Measurements from ENCODE around the gene PTPRO.

The PTPRO gene

DNA sequence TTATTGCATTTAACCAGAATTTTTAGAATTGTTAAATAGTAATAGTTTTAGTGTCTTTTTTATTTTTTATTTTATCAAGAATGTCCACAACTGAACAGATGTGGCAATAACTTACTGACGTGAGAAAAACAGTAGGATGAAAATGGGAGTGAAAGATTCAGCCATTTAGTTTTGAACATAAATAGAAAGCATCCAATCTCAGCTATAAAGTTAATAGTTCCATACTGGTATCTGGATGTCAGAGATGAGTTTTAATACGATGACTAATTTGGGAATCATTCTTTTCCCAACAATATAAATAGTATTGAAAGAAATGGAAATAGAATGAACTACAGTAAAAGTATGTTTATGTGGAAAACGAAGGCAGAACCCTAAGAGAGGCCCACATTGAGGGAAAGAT, 307.5 kb downstream of the PTPRO start:
- H3K4me3 ChIP-seq (ENCODE audit: low read depth, low read length): no peak overlapping the region
- TF ChIP-seq, protein P1, sequence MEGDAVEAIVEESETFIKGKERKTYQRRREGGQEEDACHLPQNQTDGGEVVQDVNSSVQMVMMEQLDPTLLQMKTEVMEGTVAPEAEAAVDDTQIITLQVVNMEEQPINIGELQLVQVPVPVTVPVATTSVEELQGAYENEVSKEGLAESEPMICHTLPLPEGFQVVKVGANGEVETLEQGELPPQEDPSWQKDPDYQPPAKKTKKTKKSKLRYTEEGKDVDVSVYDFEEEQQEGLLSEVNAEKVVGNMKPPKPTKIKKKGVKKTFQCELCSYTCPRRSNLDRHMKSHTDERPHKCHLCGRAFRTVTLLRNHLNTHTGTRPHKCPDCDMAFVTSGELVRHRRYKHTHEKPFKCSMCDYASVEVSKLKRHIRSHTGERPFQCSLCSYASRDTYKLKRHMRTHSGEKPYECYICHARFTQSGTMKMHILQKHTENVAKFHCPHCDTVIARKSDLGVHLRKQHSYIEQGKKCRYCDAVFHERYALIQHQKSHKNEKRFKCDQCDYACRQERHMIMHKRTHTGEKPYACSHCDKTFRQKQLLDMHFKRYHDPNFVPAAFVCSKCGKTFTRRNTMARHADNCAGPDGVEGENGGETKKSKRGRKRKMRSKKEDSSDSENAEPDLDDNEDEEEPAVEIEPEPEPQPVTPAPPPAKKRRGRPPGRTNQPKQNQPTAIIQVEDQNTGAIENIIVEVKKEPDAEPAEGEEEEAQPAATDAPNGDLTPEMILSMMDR (IDR thresholded peaks at IDR 0.05; ENCODE audit: low read depth, low read length): no peak

DNA sequence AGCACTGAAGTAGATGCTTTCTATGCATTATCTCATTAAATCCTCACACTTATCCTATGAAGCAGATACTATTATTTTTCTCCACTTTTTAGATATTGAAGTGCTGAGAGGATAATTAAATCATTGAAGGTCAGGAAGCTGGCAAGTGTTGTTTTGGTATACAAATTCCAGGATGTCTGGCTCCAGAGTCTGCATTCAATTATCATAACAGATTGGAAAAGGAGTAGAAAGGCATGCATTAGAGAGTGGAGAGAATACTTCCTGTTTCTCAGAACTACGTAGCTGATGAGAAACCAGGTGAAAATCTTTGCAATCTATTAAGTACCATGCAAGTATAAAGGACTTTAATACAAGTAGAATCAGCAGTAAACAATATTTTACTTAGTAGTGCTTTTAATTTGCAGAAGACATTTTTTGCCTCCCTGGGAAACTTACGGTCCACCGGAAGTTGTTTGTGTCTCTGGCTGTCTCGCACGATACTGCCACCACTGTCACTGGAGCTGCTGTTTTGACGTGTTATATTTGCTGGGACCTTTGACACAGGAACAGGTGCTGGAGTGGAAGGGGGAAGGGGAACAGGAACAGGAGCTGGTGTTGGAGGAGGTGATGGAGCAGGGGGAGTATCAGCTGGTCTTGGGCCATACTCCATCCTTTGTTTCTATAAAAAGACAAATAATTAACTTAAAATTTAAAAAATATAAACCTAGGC, 308.9 kb downstream of the PTPRO start:
- no peak overlapping the region for H3K4me3 ChIP-seq (ENCODE audit: low read depth, low read length)
- TF ChIP-seq, protein P1 (IDR thresholded peaks at IDR 0.05; ENCODE audit: low read depth, low read length): no peak

DNA sequence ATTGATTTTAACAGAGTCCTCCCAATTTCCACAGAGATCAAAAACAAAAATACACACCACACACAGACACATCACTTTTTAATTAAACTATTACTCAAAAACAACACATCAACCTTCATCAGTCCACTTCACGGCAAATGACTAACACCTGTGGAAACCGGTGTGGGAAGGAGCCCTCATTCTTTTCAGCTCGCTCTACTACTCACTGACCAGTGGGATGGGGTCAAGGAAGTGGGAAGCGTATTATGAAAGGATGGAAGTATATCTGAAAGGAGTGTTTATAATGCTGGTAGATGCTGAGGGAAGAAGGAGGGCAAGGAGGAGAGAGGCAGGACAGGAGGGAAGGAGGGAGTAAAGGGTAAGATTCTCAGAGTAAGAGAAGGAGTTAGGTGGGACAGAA, 310.4 kb downstream of the PTPRO start:
- H3K4me3 ChIP-seq (ENCODE audit: low read depth, low read length): no peak overlapping the region
- TF ChIP-seq, protein P1 (IDR thresholded peaks at IDR 0.05; ENCODE audit: low read depth, low read length): no peak

DNA sequence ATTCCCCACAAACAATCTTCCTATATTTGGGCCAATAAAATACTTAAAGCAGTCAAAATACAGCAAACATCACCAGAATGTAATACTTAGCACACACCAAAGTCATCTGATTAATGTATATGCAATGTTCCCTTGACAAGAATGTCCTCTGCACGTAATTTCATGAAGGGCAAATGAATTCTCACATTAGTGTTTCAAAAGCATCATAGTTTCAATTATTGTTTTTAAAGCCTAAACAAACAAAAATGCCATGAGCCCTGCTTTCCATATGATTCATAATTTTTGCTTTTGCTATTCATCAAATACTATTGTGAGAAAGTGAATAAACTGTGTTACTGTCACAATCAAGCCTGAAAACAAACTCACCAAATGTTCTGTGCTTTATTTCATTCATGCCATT, 310.9 kb downstream of the PTPRO start:
- TF ChIP-seq, protein P1 (IDR thresholded peaks at IDR 0.05; ENCODE audit: low read depth, low read length): no peak
- H3K4me3 ChIP-seq (ENCODE audit: low read depth, low read length): no peak overlapping the region

DNA sequence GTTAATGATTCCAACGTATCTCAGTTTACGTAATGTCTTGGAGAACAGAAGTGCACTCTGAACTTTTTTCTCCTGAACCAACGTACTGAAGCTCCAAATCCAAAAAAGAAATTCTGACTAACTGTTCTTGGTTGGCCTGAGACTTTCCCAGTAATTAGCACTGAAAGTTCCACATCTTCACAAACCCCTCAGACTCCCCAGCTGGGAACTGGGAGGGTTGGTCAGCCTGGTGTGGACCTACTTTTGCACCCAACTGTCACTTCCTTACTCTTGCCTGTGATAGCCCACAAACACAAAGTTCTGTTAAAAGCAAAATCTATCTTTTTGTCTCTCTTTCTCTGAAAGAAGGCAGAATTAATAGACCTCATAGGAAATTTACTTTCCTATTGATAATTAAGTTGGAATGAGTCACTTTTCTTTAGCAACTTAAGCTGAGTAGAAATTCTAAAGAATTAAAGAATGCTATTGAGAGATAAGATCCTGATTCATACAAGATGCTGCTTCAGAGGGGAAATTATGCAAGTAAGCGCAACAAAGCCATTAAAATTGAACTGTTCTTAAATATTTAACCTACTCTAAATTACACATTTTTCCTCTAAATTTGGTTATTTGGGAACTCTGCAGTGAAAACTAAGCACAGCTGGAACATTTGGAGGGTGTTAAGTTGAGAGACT, 311.8 kb downstream of the PTPRO start:
- H3K4me3 ChIP-seq (ENCODE audit: low read depth, low read length): no peak overlapping the region
- TF ChIP-seq, protein P1 (IDR thresholded peaks at IDR 0.05; ENCODE audit: low read depth, low read length): no peak

DNA sequence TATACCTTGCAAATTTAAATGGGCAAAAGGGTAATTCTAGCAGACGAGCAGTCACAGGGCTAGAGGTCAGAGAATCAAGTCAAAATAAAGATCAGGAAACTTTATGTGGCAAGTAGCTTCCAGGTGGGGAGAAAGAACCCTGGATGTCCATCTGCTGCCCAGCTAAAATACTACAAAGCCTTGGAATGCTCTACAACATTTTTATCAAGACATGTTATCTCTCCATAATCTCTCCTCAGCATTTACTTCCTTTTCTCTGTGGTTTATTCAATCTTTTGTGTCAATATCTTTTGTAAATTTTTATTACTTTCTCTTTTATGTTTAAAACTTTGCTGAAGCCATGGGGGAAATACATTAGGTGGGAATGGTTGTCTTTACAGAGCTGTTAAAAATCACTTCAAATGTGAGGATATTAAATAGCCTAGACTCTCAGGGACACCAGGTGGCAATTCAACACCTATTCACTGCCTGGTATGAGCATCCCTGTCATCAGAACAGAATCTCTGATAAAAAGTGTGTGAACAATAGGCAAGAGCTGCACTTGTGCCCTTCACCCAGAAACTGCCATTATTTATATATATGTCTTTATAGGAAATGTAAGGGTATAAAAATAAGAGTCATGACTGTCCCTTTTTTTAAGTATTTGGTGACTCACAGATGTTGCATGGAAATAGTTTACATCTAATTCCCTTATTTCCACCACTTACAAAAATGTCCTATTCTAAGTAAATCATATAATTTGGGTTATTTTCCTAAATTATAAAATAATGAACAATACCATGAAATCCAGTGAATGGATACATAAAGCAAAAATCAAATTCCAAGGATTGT, 314.0 kb downstream of the PTPRO start:
- H3K4me3 ChIP-seq (ENCODE audit: low read depth, low read length): no peak overlapping the region
- TF ChIP-seq, protein P1 (IDR thresholded peaks at IDR 0.05; ENCODE audit: low read depth, low read length): no peak

Measured in WI38 (cell line).